Cardiac fibroblast (primary cell): ENCODE results near the gene VLDLR.

Experiments used
- DNase-seq, 2 donors: peaks; one replicate each; pipeline versions ENCODE4 v3.0.0 to v3.0.0-alpha.2; 2010; ENCODE audit warnings: low read depth in 2 of 2
- H3K4me3 ChIP-seq, 2 donors: replicated peaks in 1 of 2; 1 replicate in 1 of 2; 2 replicates in 1 of 2; pipeline ENCODE4 v1.5.1; 2011; ENCODE audit warnings: low read depth in 2 of 2, low read length in 2 of 2, mild to moderate bottlenecking in 2 of 2, moderate library complexity in 1 of 2
- TF ChIP-seq, protein P1 (sequence below): IDR thresholded peaks from one replicate; pipeline ENCODE4 v1.5.1; 2011; ENCODE audit warnings: low read depth, mild to moderate bottlenecking, low read length, inconsistent platforms

Gene VLDLR

DNA sequence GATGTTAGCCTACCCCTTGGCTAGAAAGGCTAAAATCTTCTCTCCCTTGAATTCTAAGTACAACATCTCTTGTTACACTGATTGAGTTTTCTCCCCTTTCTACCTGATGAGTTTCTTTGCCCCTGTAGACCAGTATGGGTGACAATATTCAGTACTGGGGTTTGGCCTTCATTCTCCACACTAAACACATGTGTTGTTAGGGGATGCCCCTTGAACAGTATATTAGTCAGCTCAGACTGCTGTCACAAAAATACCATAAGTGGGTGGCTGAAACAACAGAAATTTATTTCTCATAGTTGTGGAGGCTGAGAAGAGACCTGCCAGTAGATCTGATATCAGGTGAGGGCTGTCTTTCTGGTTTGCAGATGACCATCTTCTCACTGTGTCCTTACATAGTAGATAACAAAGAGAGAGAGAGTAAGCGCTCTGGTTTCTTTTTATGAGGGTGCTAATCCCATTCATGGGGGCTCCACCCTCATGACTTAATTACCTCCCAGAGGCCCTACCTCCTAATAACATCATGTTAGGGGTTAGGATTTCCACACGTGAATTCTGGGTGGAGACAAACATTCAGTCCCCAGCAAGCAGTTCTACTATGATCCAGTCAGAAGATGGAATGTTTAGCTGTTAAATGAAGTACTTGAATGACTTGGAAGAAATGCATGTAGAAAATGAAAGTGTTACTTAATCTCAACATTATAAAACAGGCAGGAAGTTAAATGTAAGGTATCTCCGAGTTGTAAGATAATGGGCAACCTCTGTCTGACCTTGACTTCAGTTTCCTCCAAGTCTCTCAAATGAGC, 17.5 kb downstream of the VLDLR start:
- H3K4me3 ChIP-seq: no peak overlapping the region
- TF ChIP-seq, protein P1, sequence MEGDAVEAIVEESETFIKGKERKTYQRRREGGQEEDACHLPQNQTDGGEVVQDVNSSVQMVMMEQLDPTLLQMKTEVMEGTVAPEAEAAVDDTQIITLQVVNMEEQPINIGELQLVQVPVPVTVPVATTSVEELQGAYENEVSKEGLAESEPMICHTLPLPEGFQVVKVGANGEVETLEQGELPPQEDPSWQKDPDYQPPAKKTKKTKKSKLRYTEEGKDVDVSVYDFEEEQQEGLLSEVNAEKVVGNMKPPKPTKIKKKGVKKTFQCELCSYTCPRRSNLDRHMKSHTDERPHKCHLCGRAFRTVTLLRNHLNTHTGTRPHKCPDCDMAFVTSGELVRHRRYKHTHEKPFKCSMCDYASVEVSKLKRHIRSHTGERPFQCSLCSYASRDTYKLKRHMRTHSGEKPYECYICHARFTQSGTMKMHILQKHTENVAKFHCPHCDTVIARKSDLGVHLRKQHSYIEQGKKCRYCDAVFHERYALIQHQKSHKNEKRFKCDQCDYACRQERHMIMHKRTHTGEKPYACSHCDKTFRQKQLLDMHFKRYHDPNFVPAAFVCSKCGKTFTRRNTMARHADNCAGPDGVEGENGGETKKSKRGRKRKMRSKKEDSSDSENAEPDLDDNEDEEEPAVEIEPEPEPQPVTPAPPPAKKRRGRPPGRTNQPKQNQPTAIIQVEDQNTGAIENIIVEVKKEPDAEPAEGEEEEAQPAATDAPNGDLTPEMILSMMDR: no peak
- no peak for DNase-seq

GRCh38 chr9:2639786-2640185, 18.2 kb downstream of the VLDLR start:
- H3K4me3 ChIP-seq: no peak overlapping the region
- TF ChIP-seq, protein P1: no peak
- DNase-seq: peak in 1 of 2 donors; percentile 14

GRCh38 chr9:2640570-2640969, 19.0 kb downstream of the VLDLR start:
- DNase-seq: no peak
- TF ChIP-seq, protein P1: no peak
- H3K4me3 ChIP-seq: no peak overlapping the region

DNA sequence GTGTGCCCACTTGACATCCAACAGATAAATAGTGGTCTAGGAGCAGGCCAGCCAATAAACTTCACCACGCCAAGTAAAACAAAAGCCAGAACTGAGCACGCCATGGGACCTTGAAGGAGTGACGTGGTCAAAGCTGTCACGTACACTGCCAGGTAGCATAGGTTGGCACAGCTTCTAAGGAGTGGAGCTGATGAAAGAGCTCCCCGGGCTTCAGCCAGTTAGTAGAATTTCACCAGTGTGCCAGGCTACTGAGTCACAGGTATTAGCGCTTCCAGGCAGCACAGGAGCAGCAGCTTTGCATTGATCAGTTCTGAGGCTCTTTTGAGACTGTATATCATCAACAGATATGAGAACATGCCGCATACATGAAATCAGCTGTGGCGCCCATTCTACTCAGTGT, 19.4 kb downstream of the VLDLR start:
- H3K4me3 ChIP-seq: no peak overlapping the region
- TF ChIP-seq, protein P1: no peak
- no peak for DNase-seq

DNA sequence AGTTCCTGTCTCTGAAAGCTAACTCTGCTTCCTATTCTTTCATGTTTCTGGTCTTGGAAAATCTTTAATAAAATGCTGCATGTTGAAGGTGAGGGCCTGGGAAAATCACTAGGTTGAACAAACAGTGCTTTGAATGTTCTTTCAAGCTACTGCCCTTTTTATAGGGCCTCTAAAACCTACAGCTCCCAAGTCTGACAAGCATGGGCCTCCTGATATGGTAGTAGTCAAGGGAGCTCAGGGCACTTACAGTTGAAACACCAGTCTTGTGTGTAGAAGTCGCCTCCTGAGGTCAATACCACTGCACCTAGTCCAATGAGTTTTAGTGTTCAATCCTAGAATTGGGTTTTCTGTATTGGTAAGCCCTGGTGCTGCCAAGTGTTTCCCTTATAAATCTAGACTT, 20.5 kb downstream of the VLDLR start:
- TF ChIP-seq, protein P1: no peak
- DNase-seq: no peak
- H3K4me3 ChIP-seq: no peak overlapping the region

DNA sequence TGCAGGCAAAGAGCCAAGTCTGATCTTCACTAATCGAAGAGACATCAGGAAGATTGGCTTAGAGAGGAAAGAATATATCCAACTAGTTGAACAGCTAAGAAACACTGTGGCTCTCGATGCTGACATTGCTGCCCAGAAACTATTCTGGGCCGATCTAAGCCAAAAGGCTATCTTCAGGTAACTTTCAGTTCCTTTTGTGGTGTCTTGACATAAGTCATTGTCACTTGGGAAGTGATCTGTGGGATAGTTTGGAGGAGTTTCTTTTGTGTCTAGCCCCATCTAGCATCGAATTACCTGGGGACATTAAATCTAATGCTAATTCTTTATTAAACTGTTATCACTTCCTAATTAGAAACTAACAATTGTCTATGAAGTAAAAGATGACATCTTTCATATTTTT, 24.0 kb downstream of the VLDLR start:
- H3K4me3 ChIP-seq: no peak overlapping the region
- TF ChIP-seq, protein P1: no peak
- no peak for DNase-seq

DNA sequence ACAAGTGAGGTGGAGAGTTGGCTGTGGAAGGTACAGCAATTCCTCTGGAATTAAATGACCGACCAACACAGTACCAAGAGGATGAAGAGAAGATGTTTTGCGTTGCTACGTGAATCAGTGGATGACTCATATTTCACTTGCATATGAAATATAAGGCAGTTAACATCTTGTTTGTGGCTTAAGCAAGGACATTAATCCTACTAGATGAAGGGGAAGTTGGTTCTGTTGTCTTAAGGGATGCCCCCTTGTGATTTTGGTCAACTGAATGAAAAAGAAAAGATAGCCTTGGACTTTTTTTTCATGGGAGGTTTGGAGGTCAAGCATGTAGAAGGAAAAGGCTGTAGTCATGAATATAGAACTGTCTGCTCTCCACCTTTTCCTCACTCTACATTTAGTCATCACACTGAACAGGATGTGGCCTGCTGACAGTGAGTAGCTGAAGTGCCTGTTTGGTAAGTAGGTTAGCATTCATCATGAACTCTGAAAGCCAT, 33.9 kb downstream of the VLDLR start:
- H3K4me3 ChIP-seq: no peak overlapping the region
- TF ChIP-seq, protein P1: no peak
- peak; percentile 73 to 95 for DNase-seq
